Sigmoid colon (tissue), 4 donors: ENCODE results near the gene ALOX5.

ENCODE experiments used
- CTCF ChIP-seq, 4 experiments: fragments of 450-650 bp in 3 of 4; fragments of 200-600 bp in 1 of 4; IDR thresholded peaks; one replicate each; pipeline ENCODE4 v1.5.1; 2016 to 2019; ENCODE audit warnings: antibody characterized with exemption in 4 of 4, mild to moderate bottlenecking in 3 of 4, moderate library complexity in 2 of 4
- EP300 ChIP-seq, 4 donors: sonication (generic); formaldehyde crosslinking; IDR thresholded peaks; one replicate each; pipeline ENCODE4 v1.6.1; 2017; ENCODE audit warnings: antibody characterized with exemption in 4 of 4

- no peak for TF ChIP-seq EP300 (IDR thresholded peaks at IDR 0.05)
- no peak for TF ChIP-seq CTCF (IDR thresholded peaks at IDR 0.05)
Measured at GRCh38 chr10:45375716-45376231, 1.8 kb downstream of the ALOX5 start.
